ENCODE results near the gene FAM163B.

FAM163B gene

DNA sequence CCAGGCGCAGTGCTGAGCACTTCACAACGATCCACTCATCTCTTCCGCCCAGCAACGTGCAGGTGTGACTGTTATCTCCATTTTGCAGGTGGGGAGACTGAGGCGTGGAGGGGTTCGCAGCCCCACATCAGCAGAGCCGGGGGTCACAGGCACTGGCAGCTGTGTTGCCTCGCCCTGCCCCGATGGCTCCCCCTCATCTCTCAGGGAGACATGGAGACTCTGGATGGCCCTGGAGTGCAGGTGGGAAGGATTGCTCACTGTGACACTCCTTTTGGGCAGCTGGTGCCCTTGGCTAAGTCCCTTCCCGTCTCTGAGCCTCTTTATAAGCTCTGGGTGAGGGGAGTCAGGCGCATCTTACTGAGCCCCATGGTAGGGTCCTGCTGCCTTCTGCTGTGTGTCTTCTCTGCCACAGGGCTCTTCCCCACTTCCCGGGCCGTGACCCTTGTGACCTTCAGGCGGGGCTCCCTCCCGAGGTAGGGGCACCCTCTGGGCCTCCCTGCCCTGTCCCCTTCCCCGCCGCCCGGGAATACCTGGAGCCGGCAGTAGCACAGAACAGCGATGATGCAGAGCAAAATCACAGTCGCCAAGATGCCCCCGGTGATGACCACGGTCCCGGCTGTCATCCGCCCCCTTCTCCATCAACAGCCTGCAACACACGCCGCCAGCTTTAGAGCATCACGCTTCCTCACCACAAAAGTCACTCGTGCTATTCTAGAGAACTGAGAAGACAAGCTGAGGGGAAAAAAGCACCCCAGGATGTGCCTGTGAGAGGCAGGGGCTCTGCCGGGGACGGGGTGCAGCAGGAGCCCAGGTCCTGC lies 29.4 kb downstream of the FAM163B start:
- TF ChIP-seq, protein P1, sequence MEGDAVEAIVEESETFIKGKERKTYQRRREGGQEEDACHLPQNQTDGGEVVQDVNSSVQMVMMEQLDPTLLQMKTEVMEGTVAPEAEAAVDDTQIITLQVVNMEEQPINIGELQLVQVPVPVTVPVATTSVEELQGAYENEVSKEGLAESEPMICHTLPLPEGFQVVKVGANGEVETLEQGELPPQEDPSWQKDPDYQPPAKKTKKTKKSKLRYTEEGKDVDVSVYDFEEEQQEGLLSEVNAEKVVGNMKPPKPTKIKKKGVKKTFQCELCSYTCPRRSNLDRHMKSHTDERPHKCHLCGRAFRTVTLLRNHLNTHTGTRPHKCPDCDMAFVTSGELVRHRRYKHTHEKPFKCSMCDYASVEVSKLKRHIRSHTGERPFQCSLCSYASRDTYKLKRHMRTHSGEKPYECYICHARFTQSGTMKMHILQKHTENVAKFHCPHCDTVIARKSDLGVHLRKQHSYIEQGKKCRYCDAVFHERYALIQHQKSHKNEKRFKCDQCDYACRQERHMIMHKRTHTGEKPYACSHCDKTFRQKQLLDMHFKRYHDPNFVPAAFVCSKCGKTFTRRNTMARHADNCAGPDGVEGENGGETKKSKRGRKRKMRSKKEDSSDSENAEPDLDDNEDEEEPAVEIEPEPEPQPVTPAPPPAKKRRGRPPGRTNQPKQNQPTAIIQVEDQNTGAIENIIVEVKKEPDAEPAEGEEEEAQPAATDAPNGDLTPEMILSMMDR (IDR thresholded peaks at IDR 0.05; ENCODE audit: control insufficient read depth, extremely low read depth, insufficient read depth) = no peak
- no peak for DNase-seq (ENCODE audit: low read depth)
- H3K4me3 ChIP-seq (ENCODE audit: low read depth, low read length) = no peak overlapping the region

DNA sequence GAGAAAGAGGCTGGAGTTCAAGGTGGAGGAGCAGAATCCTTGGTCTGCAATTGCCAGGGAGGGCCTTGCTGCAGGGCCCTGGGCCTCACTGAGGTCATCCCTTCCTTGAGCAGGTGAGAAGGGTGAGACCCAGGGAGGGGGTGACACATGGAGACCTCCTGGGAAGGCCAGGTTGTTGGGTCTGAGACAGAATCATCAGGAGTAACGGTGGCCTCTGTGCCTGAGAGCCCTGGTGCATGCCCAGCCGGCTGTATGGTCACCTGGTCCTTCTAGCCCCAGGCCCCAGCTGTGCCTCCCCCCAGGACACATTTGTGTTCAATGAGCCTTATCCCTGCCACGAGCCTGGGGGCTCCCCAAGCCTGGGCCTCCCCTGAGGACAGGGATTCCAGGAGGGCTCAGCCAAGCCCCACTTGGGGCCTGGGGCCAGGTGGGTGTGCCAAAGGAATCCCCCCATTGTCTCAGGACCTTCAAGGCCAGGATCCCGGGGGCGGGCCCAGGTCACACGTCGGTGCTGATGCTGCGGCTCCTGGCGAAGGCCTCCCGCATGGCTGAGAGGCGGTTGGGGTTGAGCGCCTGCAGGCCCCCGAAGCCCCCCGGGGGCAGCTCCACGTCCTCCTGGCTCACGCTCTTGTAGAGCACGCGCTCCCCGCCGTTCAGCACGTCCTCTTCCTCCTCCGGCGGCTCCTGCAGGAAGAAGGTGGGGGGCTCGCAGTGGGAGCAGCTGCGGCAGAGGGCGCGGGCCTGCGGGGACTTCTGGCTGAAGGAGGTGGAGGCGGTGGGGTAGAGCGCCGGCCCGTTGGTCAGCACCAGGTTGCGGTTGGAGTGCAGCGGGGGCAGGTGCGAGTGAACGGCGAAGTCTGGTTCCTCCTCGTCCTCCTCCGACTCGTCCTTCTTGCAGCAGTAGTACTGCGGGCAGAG lies 30.4 kb downstream of the FAM163B start:
- TF ChIP-seq, protein P1 (IDR thresholded peaks at IDR 0.05; ENCODE audit: control insufficient read depth, extremely low read depth, insufficient read depth) = no peak
- no peak overlapping the region for H3K4me3 ChIP-seq (ENCODE audit: low read depth, low read length)
- DNase-seq (ENCODE audit: low read depth) = no peak

DNA sequence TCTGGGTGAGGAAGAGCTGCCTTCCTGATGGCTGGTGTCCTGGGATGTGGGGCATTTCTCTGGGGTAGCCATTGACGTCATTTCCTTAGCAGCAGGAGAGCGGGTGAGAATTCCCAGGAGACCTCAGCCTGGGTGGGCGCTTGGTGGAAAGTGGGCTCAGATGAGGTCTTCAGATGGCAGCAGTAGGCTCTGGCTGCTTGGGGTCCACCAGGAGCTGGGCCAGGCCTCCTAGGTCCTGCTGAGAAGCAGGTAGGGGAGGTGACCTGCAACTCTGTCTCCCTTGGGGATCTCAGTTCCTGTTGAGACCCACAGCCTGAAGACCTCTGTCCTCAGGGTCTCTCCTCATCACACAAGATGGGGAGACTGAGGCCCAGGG lies 31.5 kb downstream of the FAM163B start:
- no peak overlapping the region for H3K4me3 ChIP-seq (ENCODE audit: low read depth, low read length)
- TF ChIP-seq, protein P1 (IDR thresholded peaks at IDR 0.05; ENCODE audit: control insufficient read depth, extremely low read depth, insufficient read depth) = no peak
- DNase-seq (ENCODE audit: low read depth) = no peak

DNA sequence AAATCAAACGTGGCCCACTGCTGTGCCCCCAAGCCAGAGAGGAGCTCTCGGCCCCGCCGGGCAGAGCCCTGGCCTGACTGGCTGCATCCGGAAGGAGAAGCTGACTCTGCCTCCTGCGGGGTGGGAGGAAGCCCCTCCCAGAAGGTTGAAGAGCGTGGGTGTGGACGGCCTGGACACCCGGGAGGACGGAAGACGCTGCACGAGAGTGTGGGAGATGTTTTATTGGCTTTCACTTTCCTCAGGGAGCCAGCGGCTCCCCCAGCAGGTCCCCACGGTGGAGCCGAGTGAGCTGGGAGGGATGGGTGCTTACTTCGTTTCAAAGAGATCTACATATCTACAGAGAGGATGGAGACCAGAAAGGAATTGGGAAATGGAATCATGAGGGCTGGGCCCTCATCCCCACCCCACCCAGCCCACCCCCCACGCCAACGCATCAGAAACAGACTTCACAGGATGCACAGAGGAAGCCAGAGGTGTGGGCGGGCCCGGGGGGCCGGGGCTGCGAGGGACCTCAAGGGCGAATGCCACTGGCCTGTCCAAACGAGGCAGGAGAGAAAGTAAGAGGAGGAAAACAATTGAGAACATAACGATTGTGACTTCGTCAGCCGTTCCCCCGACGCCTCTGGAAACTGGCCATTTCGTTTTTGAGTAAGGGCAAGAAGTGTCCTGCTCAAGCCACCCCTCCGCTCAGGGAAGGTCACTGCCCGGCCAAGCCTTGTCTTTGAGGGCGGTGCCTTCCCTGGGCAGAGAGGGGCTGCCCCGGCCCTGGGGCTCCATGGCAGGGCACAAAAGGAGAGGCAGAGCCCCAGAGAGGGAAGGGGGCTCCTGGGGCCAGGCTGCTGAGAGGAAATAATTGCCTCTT lies 32.1 kb downstream of the FAM163B start:
- no peak for DNase-seq (ENCODE audit: low read depth)
- TF ChIP-seq, protein P1 (IDR thresholded peaks at IDR 0.05; ENCODE audit: control insufficient read depth, extremely low read depth, insufficient read depth) = no peak
- no peak overlapping the region for H3K4me3 ChIP-seq (ENCODE audit: low read depth, low read length)

DNA sequence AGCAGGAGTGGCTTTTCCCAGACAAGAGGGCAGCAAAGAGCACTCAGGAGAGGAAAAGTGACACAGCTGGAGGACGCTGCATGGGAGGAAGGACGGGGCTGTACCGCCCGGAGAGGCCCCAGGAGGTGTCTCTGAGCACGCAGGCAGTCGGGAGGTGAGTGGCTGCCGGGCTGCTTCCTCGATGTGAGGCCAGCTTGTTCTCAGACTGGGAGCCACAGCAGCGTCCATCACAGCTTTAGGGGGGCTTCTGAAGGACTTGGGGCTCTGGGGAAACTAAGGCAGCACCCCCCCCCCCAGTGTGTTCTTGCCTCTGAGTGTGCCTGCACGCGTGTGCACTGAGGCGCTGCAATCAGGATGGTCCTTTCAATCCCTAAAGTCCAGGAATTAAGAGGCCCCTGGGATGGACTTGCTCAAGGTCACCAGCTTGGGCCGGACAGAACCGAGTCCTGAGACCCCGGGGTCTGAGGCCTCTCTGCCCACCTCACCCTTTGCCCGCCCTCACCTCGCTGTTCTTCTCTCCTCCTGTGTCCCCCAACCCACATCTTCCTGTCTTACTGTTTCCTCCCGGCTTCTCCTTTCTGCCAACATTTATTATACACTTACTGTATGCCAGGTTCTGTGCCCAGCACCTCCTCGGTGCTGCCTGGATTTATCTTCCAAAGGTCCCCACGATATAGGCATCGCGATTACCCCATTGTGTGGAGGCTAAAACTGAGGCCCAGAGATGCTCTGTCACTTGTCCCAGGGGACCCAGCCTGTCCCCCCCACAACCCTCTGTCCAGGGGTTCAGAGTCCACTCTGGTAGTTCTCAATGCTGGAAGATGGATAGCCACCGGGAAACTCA lies 32.9 kb downstream of the FAM163B start:
- no peak overlapping the region for H3K4me3 ChIP-seq (ENCODE audit: low read depth, low read length)
- DNase-seq (ENCODE audit: low read depth) = no peak
- TF ChIP-seq, protein P1 (IDR thresholded peaks at IDR 0.05; ENCODE audit: control insufficient read depth, extremely low read depth, insufficient read depth) = no peak

Data from LNCaP clone FGC (cell line).